SK-N-SH (cell line): Measurements from ENCODE around the gene TECTB. TPM values are rescaled to one million over a fixed set of nuclear protein-coding genes. Genes with fewer than 3 reads are reported as not detected.

Experiments
- CTCF ChIA-PET: fragments of 300-600, 350-600 bp; formaldehyde crosslinking; extraction: SDS; loops from one replicate; lab custom pipeline; 2021; lab: Yijun Ruan, JAX
- POLR2A ChIA-PET: fragments of 350-600 bp; sonication (Branson Sonifier 250); formaldehyde crosslinking; extraction: SDS; loops from one replicate; lab custom pipeline; 2020; ENCODE audit warnings: antibody characterized with exemption, inconsistent platforms; lab: Yijun Ruan, JAX
- DNase-seq: peaks from one replicate; pipeline ENCODE4 v3.0.0; 2012
- H2AFZ ChIP-seq: fragments of 200-600 bp; sonication (generic); 2 replicates; pipeline ENCODE4 v1.8.1; 2016; ENCODE audit warnings: antibody characterized with exemption, mild to moderate bottlenecking, low read depth
- H3F3A ChIP-seq: fragments of 200-600 bp; sonication (generic); replicated peaks from 2 replicates; pipeline ENCODE3; 2016; ENCODE audit warnings: antibody characterized with exemption, mild to moderate bottlenecking; ENCODE audit not compliant: insufficient read depth
- H3K27ac ChIP-seq, 2 experiments: fragments of 200-500 bp in 1 of 2; fragments of 200-600 bp in 1 of 2; sonication (Bioruptor generic) in 1 of 2; sonication (generic), shearing (Covaris generic) in 1 of 2; 2 replicates each; pipeline versions ENCODE4 v1.5.1 to v1.6.1; 2014 to 2016; ENCODE audit warnings: low read depth in 2 of 2, inconsistent platforms in 1 of 2, low read length in 1 of 2, mild to moderate bottlenecking in 1 of 2, mixed read lengths in 1 of 2
- H3K27me3 ChIP-seq: fragments of 200-600 bp; sonication (generic), shearing (Covaris generic); 2 replicates; pipeline ENCODE4 v1.6.1; 2016; ENCODE audit warnings: mixed run types; ENCODE audit not compliant: insufficient read depth
- H3K36me3 ChIP-seq, 2 experiments: fragments of 200-500 bp in 1 of 2; fragments of 200-600 bp in 1 of 2; sonication (Bioruptor generic) in 1 of 2; sonication (generic) in 1 of 2; replicated peaks in 1 of 2; 2 replicates each; pipeline versions ENCODE3 to v1.5.1; 2014 to 2016; ENCODE audit warnings: low read length in 1 of 2, mild to moderate bottlenecking in 1 of 2; ENCODE audit not compliant: insufficient read depth in 2 of 2, control insufficient read depth in 1 of 2
- H3K4me1 ChIP-seq, 2 experiments: fragments of 200-500 bp in 1 of 2; fragments of 200-600 bp in 1 of 2; sonication (Bioruptor generic) in 1 of 2; sonication (generic), shearing (Covaris generic) in 1 of 2; 2 replicates each; pipeline versions ENCODE4 v1.5.1 to v1.6.1; 2014 to 2016; ENCODE audit warnings: low read depth in 1 of 2, low read length in 1 of 2, mixed run types in 1 of 2; ENCODE audit not compliant: insufficient read depth in 2 of 2, control insufficient read depth in 1 of 2
- H3K4me2 ChIP-seq: fragments of 200-600 bp; sonication (generic), shearing (Covaris generic); 2 replicates; pipeline ENCODE4 v1.6.1; 2017; ENCODE audit warnings: mixed run types
- H3K4me3 ChIP-seq, 2 experiments: fragments of 200-500 bp in 1 of 2; fragments of 200-600 bp in 1 of 2; sonication (Bioruptor generic) in 1 of 2; sonication (generic), shearing (Covaris generic) in 1 of 2; 2 replicates each; pipeline versions ENCODE4 v1.5.1 to v1.8.1; 2014 to 2016; ENCODE audit warnings: low read depth in 2 of 2, inconsistent platforms in 1 of 2, low read length in 1 of 2, mild to moderate bottlenecking in 1 of 2, mixed read lengths in 1 of 2, moderate library complexity in 1 of 2
- H3K79me2 ChIP-seq: fragments of 200-600 bp; sonication (generic); 2 replicates; pipeline ENCODE4 v1.8.1; 2017; ENCODE audit warnings: mild to moderate bottlenecking; ENCODE audit not compliant: insufficient read depth
- H3K9ac ChIP-seq: fragments of 200-600 bp; sonication (generic); 2 replicates; pipeline ENCODE4 v1.6.1; 2017; ENCODE audit warnings: mixed run types
- H3K9me2 ChIP-seq: fragments of 200-600 bp; sonication (generic); 2 replicates; pipeline ENCODE4 v1.6.1; 2017; ENCODE audit warnings: mixed run types
- H3K9me3 ChIP-seq: fragments of 200-600 bp; sonication (generic); 2 replicates; pipeline ENCODE4 v1.6.1; 2017; ENCODE audit warnings: mixed run types, mild to moderate bottlenecking, moderate library complexity
- H4K20me1 ChIP-seq: fragments of 200-600 bp; sonication (generic); 2 replicates; pipeline ENCODE4 v1.6.1; 2017; ENCODE audit warnings: mild to moderate bottlenecking, mixed run types; ENCODE audit not compliant: insufficient read depth
- CHD2 ChIP-seq: fragments of 150-350 bp; IDR thresholded peaks from 2 replicates; pipeline ENCODE4 v1.6.1; 2018; ENCODE audit warnings: low read length; ENCODE audit not compliant: partially characterized antibody
- ELF1 ChIP-seq: IDR thresholded peaks from 2 replicates; pipeline ENCODE4 v1.4.0; 2012
- EP300 ChIP-seq, 2 experiments: IDR thresholded peaks; 2 replicates each; pipeline versions ENCODE4 v1.4.0 to v1.6.1; 2012; ENCODE audit warnings: borderline replicate concordance in 1 of 2, low read depth in 1 of 2, low read length in 1 of 2
- EZH2phosphoT487 ChIP-seq: fragments of 200-600 bp; sonication (generic); IDR thresholded peaks from 2 replicates; pipeline ENCODE4 v1.6.1; 2017; ENCODE audit warnings: low read depth, mixed run types, mild to moderate bottlenecking, antibody characterized with exemption, moderate library complexity, borderline replicate concordance
- FOSL2 ChIP-seq: IDR thresholded peaks from 2 replicates; pipeline ENCODE4 v1.4.0; 2012; ENCODE audit warnings: low read depth, mild to moderate bottlenecking, moderate library complexity, borderline replicate concordance
- FOXJ3 ChIP-seq: sonication (generic); formaldehyde crosslinking; IDR thresholded peaks from 2 replicates; pipeline ENCODE4 v1.5.1; 2020; ENCODE audit warnings: mild to moderate bottlenecking, missing genetic modification reagents
- GABPA ChIP-seq: IDR thresholded peaks from 2 replicates; pipeline ENCODE4 v1.4.0; 2012; ENCODE audit warnings: low read depth, mild to moderate bottlenecking
- GATA2 ChIP-seq: sonication (generic); formaldehyde crosslinking; IDR thresholded peaks from 2 replicates; pipeline ENCODE4 v1.5.0; 2020; ENCODE audit warnings: mild to moderate bottlenecking, missing genetic modification reagents
- IRF3 ChIP-seq: fragments of 150-350 bp; IDR thresholded peaks from 2 replicates; pipeline ENCODE4 v1.6.1; 2016; ENCODE audit warnings: mild to moderate bottlenecking, low read depth, low read length
- MAX ChIP-seq: IDR thresholded peaks from 2 replicates; pipeline ENCODE4 v1.4.0; 2012; ENCODE audit warnings: low read depth
- MEF2A ChIP-seq: IDR thresholded peaks from 2 replicates; pipeline ENCODE4 v1.4.0; 2012; ENCODE audit warnings: low read depth, borderline replicate concordance
- MXI1 ChIP-seq: IDR thresholded peaks from 2 replicates; pipeline ENCODE4 v1.6.1; 2012; ENCODE audit warnings: mild to moderate bottlenecking, low read depth, low read length, improper control_type of control experiment
- NFIC ChIP-seq: IDR thresholded peaks from 2 replicates; pipeline ENCODE4 v1.4.0; 2012; ENCODE audit warnings: borderline replicate concordance
- PBX3 ChIP-seq: IDR thresholded peaks from 2 replicates; pipeline ENCODE4; 2012
- RAD21 ChIP-seq: IDR thresholded peaks from 2 replicates; pipeline ENCODE4 v1.6.1; 2012; ENCODE audit warnings: mild to moderate bottlenecking, low read length
- RCOR1 ChIP-seq: fragments of 150-350 bp; IDR thresholded peaks from 2 replicates; pipeline ENCODE4 v1.6.1; 2017; ENCODE audit warnings: antibody characterized with exemption, low read length
- REST ChIP-seq: IDR thresholded peaks from 2 replicates; pipeline ENCODE4 v1.6.1; 2012; ENCODE audit warnings: mild to moderate bottlenecking, low read depth, low read length, moderate library complexity
- RXRA ChIP-seq: IDR thresholded peaks from 2 replicates; pipeline ENCODE4 v1.4.0; 2012; ENCODE audit warnings: low read depth, mild to moderate bottlenecking, borderline replicate concordance
- SIN3A ChIP-seq: IDR thresholded peaks from 2 replicates; pipeline ENCODE4 v1.6.1; 2012; ENCODE audit warnings: low read depth, mild to moderate bottlenecking, low read length, moderate library complexity, borderline replicate concordance
- SMC3 ChIP-seq: IDR thresholded peaks from 2 replicates; pipeline ENCODE4 v1.6.1; 2012; ENCODE audit warnings: low read depth, low read length, improper control_type of control experiment
- TCF12 ChIP-seq: IDR thresholded peaks from 2 replicates; pipeline ENCODE4 v1.4.0; 2012
- USF2 ChIP-seq: fragments of 150-350 bp; IDR thresholded peaks from 2 replicates; pipeline ENCODE4 v1.6.1; 2017; ENCODE audit warnings: antibody characterized with exemption, low read length, low read depth, borderline replicate concordance
- YY1 ChIP-seq: IDR thresholded peaks from 2 replicates; pipeline ENCODE4 v1.4.0; 2012; ENCODE audit warnings: low read depth, mild to moderate bottlenecking
- WGBS: methylation state at CpG from one replicate; pipeline ENCODE4 v1.1.6; 2017; ENCODE audit warnings: low lambda C conversion rate; 5-methylcytosine and 5-hydroxymethylcytosine counted together
- polyA plus RNA-seq, 3 experiments: library from polyadenylated mRNA; depleted of rRNA; stranded (reverse); fragments of >200 nt; gene quantifications; 2 replicates each; pipeline ENCODE4 v1.2.3, GENCODE V29; 2012

The TECTB gene
- polyA plus RNA-seq, 1 of the 3 experiments (the other 2 are of a cell fraction), result not detected

- no peak overlapping the region for H3K4me3 ChIP-seq
- H3K79me2 ChIP-seq, result no peaks in the 10 kb centered on the region
- H3K27me3 ChIP-seq, result no peaks in the 10 kb centered on the region
- CTCF ChIA-PET, result no interaction called here
- DNase-seq, result no peak
- H3K9me2 ChIP-seq, result no peaks in the 10 kb centered on the region
- H3K27ac ChIP-seq, result no peak overlapping the region
- no peaks in the 10 kb centered on the region for H3K9me3 ChIP-seq
- TF ChIP-seq FOXJ3 (no peak), FOSL2 (no peak), RAD21 (no peak), CHD2 (no peak), PBX3 (no peak), IRF3 (no peak), EP300 (IDR thresholded peaks at IDR 0.05; ENCODE audit: borderline replicate concordance in 1 of 2, low read depth in 1 of 2, low read length in 1 of 2) (no peak), TCF12 (no peak), NFIC (no peak), EZH2phosphoT487 (no peak)
- 36% methylated on average over 3 of the region's 3 CpGs for WGBS
- H2AFZ ChIP-seq, result no peak overlapping the region
- H3K4me1 ChIP-seq, result peaks cover 0 to 16% of the 10 kb centered on the region in 2 experiments; a peak in 1 of 4 replicates
- POLR2A ChIA-PET, result no interaction called here
- no peak overlapping the region for H3K9ac ChIP-seq
- H3K36me3 ChIP-seq, result no peaks in the 10 kb centered on the region
- H4K20me1 ChIP-seq, result no peaks in the 10 kb centered on the region
- H3F3A ChIP-seq, result no peaks in the 10 kb centered on the region
- H3K4me2 ChIP-seq, result no peak overlapping the region
Measured at GRCh38 chr10:112236486-112236885, 46.7 kb upstream of the TECTB start.

- no peaks in the 10 kb centered on the region for H4K20me1 ChIP-seq
- H3K27ac ChIP-seq, result no peak overlapping the region
- no peak overlapping the region for H3K4me2 ChIP-seq
- WGBS, result 49% methylated on average over 5 of the region's 5 CpGs
- H3K79me2 ChIP-seq, result no peaks in the 10 kb centered on the region
- H3K9me2 ChIP-seq, result no peaks in the 10 kb centered on the region
- no peak for DNase-seq
- ChIA-PET POLR2A (no interaction called here), CTCF (interaction anchor here (1.2 kb wide), 1 partner anchor 9 kb away, joined by 3 read pairs; no protein-coding TSS in a partner anchor)
- no peaks in the 10 kb centered on the region for H3F3A ChIP-seq
- H3K4me3 ChIP-seq, result no peak overlapping the region
- no peak overlapping the region for H3K9ac ChIP-seq
- no peaks in the 10 kb centered on the region for H3K9me3 ChIP-seq
- H3K27me3 ChIP-seq, result no peaks in the 10 kb centered on the region
- H2AFZ ChIP-seq, result no peak overlapping the region
- no peaks in the 10 kb centered on the region for H3K4me1 ChIP-seq
- no peaks in the 10 kb centered on the region for H3K36me3 ChIP-seq
- no peak for TF ChIP-seq CHD2
- TF ChIP-seq MXI1, result no peak
- TF ChIP-seq RAD21, result no peak
- no peak for TF ChIP-seq SMC3
- no peak for TF ChIP-seq MAX
- TF ChIP-seq FOXJ3, result no peak
- no peak for TF ChIP-seq MEF2A
- no peak for TF ChIP-seq FOSL2
- TF ChIP-seq RCOR1, result no peak
- no peak for TF ChIP-seq REST
- no peak for TF ChIP-seq GATA2
- TF ChIP-seq ELF1, result no peak
- TF ChIP-seq SIN3A, result no peak
- no peak for TF ChIP-seq NFIC
- TF ChIP-seq YY1, result no peak
- no peak for TF ChIP-seq USF2
- no peak for TF ChIP-seq RXRA
- TF ChIP-seq GABPA, result no peak
- TF ChIP-seq EZH2phosphoT487, result no peak
Measured at GRCh38 chr10:112239347-112239746, 43.9 kb upstream of the TECTB start.
